ENCODE data around the gene OR5J2. TPM values are rescaled to one million over a fixed set of nuclear protein-coding genes. Genes with fewer than 3 reads are reported as not detected.
"Not testable (repeated sequence)": the region's sequence is repeated elsewhere in the genome, so short reads cannot be mapped to it uniquely, and the experiment has no call there.

Gene OR5J2
- polyA plus RNA-seq (2013, experiment 1 of 2) = not detected
- polyA plus RNA-seq (2013, experiment 2 of 2) = not detected

DNA sequence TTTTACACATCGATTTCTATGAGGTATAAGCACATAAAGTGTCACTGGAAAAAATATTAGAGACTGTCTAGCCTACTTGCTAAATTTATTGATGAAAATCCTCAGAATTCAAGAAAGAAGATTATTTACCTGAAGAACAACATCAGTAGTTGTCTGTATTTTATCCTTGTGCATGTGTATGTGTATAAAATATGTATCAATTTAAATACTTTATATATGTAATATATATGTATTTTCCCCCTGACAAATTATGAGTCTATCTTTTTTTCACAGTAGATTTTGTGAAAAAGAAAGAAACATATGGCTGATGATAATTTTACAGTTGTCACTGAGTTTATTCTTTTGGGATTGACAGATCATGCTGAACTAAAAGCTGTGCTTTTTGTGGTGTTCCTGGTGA lies at the start of gene OR5J2:
TSS of gene OR5J2 (plus strand) at position 301 of the 400 bp plus-strand sequence. CDS start at position 301, 0 bp downstream.
- H3K4me3 ChIP-seq (ENCODE audit: low read length) = no peak within 1 kb of the TSS
- H3K4me1 ChIP-seq (ENCODE audit: insufficient read depth, low read length) = no peaks in the 10 kb centered on the region
- H3K9ac ChIP-seq (ENCODE audit: low read depth, low read length) = no peak within 1 kb of the TSS
- H3K27ac ChIP-seq (ENCODE audit: low read depth, low read length) = no peak within 1 kb of the TSS
- 100% methylated on average over 1 of the region's 1 CpG for WGBS
- H3K27me3 ChIP-seq (ENCODE audit: insufficient read depth, low read length) = no peaks in the 10 kb centered on the region
- no peaks in the 10 kb centered on the region for H3K36me3 ChIP-seq (ENCODE audit: insufficient read depth, low read length)
- peaks cover 25% of the 10 kb centered on the region for H3K9me3 ChIP-seq (ENCODE audit: insufficient read depth, low read depth, low read length)

- no peaks in the 10 kb centered on the region for H3K9me3 ChIP-seq (ENCODE audit: insufficient read depth, low read depth, low read length)
- no peak within 1 kb of the TSS for H3K27ac ChIP-seq (ENCODE audit: low read depth, low read length)
- no peaks in the 10 kb centered on the region for H3K27me3 ChIP-seq (ENCODE audit: insufficient read depth, low read length)
- H3K4me3 ChIP-seq (ENCODE audit: low read length) = no peak within 1 kb of the TSS
- no peaks in the 10 kb centered on the region for H3K4me1 ChIP-seq (ENCODE audit: insufficient read depth, low read length)
- no peaks in the 10 kb centered on the region for H3K36me3 ChIP-seq (ENCODE audit: insufficient read depth, low read length)
- H3K9ac ChIP-seq (ENCODE audit: low read depth, low read length) = no peak within 1 kb of the TSS
These were observed 36.2 kb upstream of the OR5J2 start, which contains the start of gene OR8J3 for GRCh38 chr11:56140151-56140661. Gene OR8J3, minus strand, starts transcription at chr11:56140201. Its CDS starts 2,483 bp downstream, at chr11:56137718.

DNA sequence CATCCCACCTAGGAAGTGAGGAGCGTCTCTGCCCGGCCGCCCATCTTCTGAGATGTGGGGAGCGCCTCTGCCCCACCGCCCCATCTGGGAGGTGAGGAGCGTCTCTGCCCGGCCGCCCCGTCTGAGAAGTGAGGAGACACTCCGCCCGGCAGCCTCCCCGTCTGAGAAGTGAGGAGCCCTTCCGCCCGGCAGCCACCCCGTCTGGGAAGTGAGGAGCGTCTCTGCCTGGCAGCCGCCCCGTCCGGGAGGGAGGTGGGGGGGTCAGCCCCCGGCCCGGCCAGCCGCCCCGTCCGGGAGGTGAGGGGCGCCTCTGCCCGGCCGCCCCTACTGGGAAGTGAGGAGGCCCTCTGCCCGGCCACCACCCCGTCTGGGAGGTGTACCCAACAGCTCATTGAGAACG lies 32.7 kb upstream of the OR5J2 start:
- not testable (repeated sequence) for H3K27ac ChIP-seq (ENCODE audit: low read depth, low read length); H3K9me3 ChIP-seq (ENCODE audit: insufficient read depth, low read depth, low read length); H3K27me3 ChIP-seq (ENCODE audit: insufficient read depth, low read length); H3K9ac ChIP-seq (ENCODE audit: low read depth, low read length); H3K36me3 ChIP-seq (ENCODE audit: insufficient read depth, low read length); H3K4me3 ChIP-seq (ENCODE audit: low read length); H3K4me1 ChIP-seq (ENCODE audit: insufficient read depth, low read length)
- 93% methylated on average over 29 of the region's 30 CpGs for WGBS

- H3K9me3 ChIP-seq (ENCODE audit: insufficient read depth, low read depth, low read length) = peaks cover 11% of the 10 kb centered on the region
- no peak overlapping the region for H3K27ac ChIP-seq (ENCODE audit: low read depth, low read length)
- WGBS = 100% methylated on average over 1 of the region's 1 CpG
- H3K36me3 ChIP-seq (ENCODE audit: insufficient read depth, low read length) = no peaks in the 10 kb centered on the region
- H3K4me3 ChIP-seq (ENCODE audit: low read length) = no peak overlapping the region
- H3K9ac ChIP-seq (ENCODE audit: low read depth, low read length) = no peak overlapping the region
- H3K4me1 ChIP-seq (ENCODE audit: insufficient read depth, low read length) = no peaks in the 10 kb centered on the region
- H3K27me3 ChIP-seq (ENCODE audit: insufficient read depth, low read length) = no peaks in the 10 kb centered on the region
These were observed 25.0 kb upstream of the OR5J2 start for GRCh38 chr11:56151376-56151775.

DNA sequence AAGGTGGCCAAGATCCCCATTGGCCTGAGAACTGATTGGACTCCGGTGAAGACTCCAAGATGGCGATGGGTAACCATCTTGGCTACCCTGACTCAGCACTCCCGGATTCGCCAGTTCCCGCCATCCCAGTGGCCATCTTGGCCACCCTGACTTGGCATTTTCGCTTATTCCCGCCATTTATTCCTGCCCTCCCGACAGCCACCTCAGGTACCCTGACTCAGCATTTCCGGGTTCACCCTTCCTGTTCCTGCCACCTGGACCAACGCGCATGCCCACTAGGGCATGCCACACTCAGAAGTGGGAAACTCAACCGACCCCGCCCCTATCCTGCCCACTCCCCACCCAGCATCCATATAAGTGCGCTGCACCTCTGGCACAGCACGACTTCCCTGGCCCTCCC lies 24.1 kb upstream of the OR5J2 start:
- Histone ChIP-seq H3K27me3 (ENCODE audit: insufficient read depth, low read length) (no peaks in the 10 kb centered on the region), H3K9ac (ENCODE audit: low read depth, low read length) (no peak overlapping the region), H3K36me3 (ENCODE audit: insufficient read depth, low read length) (no peaks in the 10 kb centered on the region), H3K9me3 (ENCODE audit: insufficient read depth, low read depth, low read length) (peaks cover 11% of the 10 kb centered on the region), H3K4me1 (ENCODE audit: insufficient read depth, low read length) (no peaks in the 10 kb centered on the region), H3K4me3 (ENCODE audit: low read length) (no peak overlapping the region), H3K27ac (ENCODE audit: low read depth, low read length) (no peak overlapping the region)
- WGBS = 96% methylated on average over 15 of the region's 15 CpGs

DNA sequence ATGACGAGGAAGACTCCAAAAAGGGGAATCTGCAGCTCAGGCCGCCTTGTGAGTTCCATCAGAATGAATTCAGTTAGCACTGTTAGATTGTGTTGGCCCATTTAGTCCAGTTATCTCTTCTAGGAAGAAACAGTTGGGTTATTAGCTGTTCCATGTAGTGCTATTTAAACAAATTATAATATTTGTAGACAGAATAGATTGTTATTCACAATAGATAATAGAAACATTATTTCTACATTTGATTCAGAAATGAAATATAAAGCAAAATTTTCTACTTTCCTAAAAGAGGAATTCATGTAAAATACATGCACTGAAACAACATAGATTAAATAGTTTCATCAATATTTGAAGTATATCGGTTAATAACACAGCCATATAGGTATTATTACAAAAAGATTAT lies 16.2 kb upstream of the OR5J2 start, which contains the start of gene OR8K5:
TSS of gene OR8K5 (minus strand) at position 101 of the 400 bp plus-strand sequence. CDS start at position 101, 0 bp downstream.
- Histone ChIP-seq H3K27ac (ENCODE audit: low read depth, low read length) (no peak within 1 kb of the TSS), H3K9me3 (ENCODE audit: insufficient read depth, low read depth, low read length) (peaks cover 7% of the 10 kb centered on the region; the same call in 1 of the 2 replicates), H3K4me3 (ENCODE audit: low read length) (no peak within 1 kb of the TSS), H3K27me3 (ENCODE audit: insufficient read depth, low read length) (no peaks in the 10 kb centered on the region), H3K36me3 (ENCODE audit: insufficient read depth, low read length) (no peaks in the 10 kb centered on the region), H3K4me1 (ENCODE audit: insufficient read depth, low read length) (no peaks in the 10 kb centered on the region), H3K9ac (ENCODE audit: low read depth, low read length) (no peak within 1 kb of the TSS)
- 93% methylated on average over 2 of the region's 3 CpGs for WGBS

- Histone ChIP-seq H3K4me1 (ENCODE audit: insufficient read depth, low read length) (no peaks in the 10 kb centered on the region), H3K9me3 (ENCODE audit: insufficient read depth, low read depth, low read length) (no peaks in the 10 kb centered on the region), H3K9ac (ENCODE audit: low read depth, low read length) (no peak overlapping the region), H3K27ac (ENCODE audit: low read depth, low read length) (no peak overlapping the region), H3K4me3 (ENCODE audit: low read length) (no peak overlapping the region), H3K36me3 (ENCODE audit: insufficient read depth, low read length) (no peaks in the 10 kb centered on the region), H3K27me3 (ENCODE audit: insufficient read depth, low read length) (no peaks in the 10 kb centered on the region)
- 78% methylated on average over 2 of the region's 3 CpGs for WGBS
These were observed 12.6 kb upstream of the OR5J2 start for GRCh38 chr11:56163804-56164203.

GRCh38 chr11:56172256-56172830 lies 4.1 kb upstream of the OR5J2 start:
- Histone ChIP-seq H3K9me3 (ENCODE audit: insufficient read depth, low read depth, low read length) (no peaks in the 10 kb centered on the region), H3K27me3 (ENCODE audit: insufficient read depth, low read length) (no peaks in the 10 kb centered on the region), H3K4me1 (ENCODE audit: insufficient read depth, low read length) (no peaks in the 10 kb centered on the region), H3K4me3 (ENCODE audit: low read length) (no peak overlapping the region), H3K27ac (ENCODE audit: low read depth, low read length) (no peak overlapping the region), H3K9ac (ENCODE audit: low read depth, low read length) (no peak overlapping the region), H3K36me3 (ENCODE audit: insufficient read depth, low read length) (no peaks in the 10 kb centered on the region)
- 94% methylated on average over 3 of the region's 3 CpGs for WGBS

DNA sequence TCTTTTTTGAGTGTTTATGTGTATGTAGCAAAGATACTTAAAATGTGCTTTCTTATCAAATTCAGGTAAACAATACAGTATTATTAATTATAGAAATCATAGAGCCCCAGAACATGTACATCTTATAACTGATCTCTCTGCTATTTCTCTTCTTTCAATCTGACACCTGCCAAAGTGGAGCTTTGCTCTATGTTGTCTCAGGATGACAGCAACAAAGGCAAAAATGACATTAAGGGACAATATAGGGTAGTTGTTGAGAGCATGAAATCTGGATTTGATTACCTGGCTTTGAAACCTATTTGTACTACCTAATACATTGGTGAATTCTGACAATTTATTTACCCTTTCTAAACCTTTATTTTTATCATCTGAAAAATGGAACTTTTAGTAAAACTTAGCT lies 7.0 kb downstream of the OR5J2 start:
- H3K27ac ChIP-seq (ENCODE audit: low read depth, low read length) = no peak overlapping the region

GRCh38 chr11:56188602-56189001 lies 12.2 kb downstream of the OR5J2 start:
- H3K9me3 ChIP-seq (ENCODE audit: insufficient read depth, low read depth, low read length) = 0 out of 2 replicates have a peak, but pooled peaks cover 2% of the 10 kb centered on the region
- H3K27me3 ChIP-seq (ENCODE audit: insufficient read depth, low read length) = no peaks in the 10 kb centered on the region
- no peaks in the 10 kb centered on the region for H3K4me1 ChIP-seq (ENCODE audit: insufficient read depth, low read length)
- H3K36me3 ChIP-seq (ENCODE audit: insufficient read depth, low read length) = no peaks in the 10 kb centered on the region
- no peak overlapping the region for H3K4me3 ChIP-seq (ENCODE audit: low read length)
- no peak overlapping the region for H3K27ac ChIP-seq (ENCODE audit: low read depth, low read length)
- WGBS = 92% methylated on average over 3 of the region's 3 CpGs
- no peak overlapping the region for H3K9ac ChIP-seq (ENCODE audit: low read depth, low read length)

More for the DNA sequence above, 7.0 kb downstream of the OR5J2 start:
- no peak overlapping the region for H3K9ac ChIP-seq (ENCODE audit: low read depth, low read length)
- no peaks in the 10 kb centered on the region for H3K36me3 ChIP-seq (ENCODE audit: insufficient read depth, low read length)
- H3K4me1 ChIP-seq (ENCODE audit: insufficient read depth, low read length) = no peaks in the 10 kb centered on the region
- H3K27me3 ChIP-seq (ENCODE audit: insufficient read depth, low read length) = no peaks in the 10 kb centered on the region
- H3K4me3 ChIP-seq (ENCODE audit: low read length) = no peak overlapping the region
- H3K9me3 ChIP-seq (ENCODE audit: insufficient read depth, low read depth, low read length) = peaks cover 22% of the 10 kb centered on the region

DNA sequence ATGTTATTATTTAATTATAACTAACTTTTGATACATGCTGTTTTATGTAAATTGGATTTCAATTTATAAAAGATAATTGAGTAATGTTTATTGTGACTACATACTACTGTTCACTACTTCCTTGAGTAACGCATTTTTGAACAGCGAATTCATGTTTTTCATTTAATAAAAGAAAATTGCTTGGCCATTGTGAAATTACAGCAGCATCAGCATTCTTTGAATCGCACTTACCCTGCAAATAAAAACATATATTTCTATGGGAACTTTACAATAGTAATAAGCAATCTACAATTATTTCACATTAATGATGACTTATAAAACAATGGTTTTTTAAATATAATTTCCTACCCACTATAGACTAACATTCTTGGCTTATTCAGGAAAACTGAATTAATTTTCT lies 20.3 kb downstream of the OR5J2 start:
- WGBS = 100% methylated on average over 2 of the region's 3 CpGs
- Histone ChIP-seq H3K36me3 (ENCODE audit: insufficient read depth, low read length) (no peaks in the 10 kb centered on the region), H3K4me1 (ENCODE audit: insufficient read depth, low read length) (no peaks in the 10 kb centered on the region), H3K27ac (ENCODE audit: low read depth, low read length) (no peak overlapping the region), H3K4me3 (ENCODE audit: low read length) (no peak overlapping the region), H3K9ac (ENCODE audit: low read depth, low read length) (no peak overlapping the region), H3K27me3 (ENCODE audit: insufficient read depth, low read length) (no peaks in the 10 kb centered on the region), H3K9me3 (ENCODE audit: insufficient read depth, low read depth, low read length) (no peaks in the 10 kb centered on the region)

Measured in HUES64 (cell line).